WTC11 (cell line): ENCODE measurements around the gene BBS12. TPM values are rescaled to one million over a fixed set of nuclear protein-coding genes. Genes with fewer than 3 reads are reported as not detected.
A peak's percentile ranks its signal among the peaks of the same experiment; 100 is the strongest.

ENCODE experiments used
- ATAC-seq: fragments of 200-7000 bp; cut with Tn5 transposase; 2 replicates; pipeline ENCODE4 v1.10.0; 2021; ENCODE audit warnings: mild to moderate bottlenecking, moderate library complexity
- CTCF ChIA-PET: fragments of 300-600 bp; sonication (Branson Sonifier 250); formaldehyde crosslinking; loops from one replicate; lab custom pipeline; 2021; ENCODE audit warnings: antibody characterized with exemption; lab: Charles Lee
- POLR2A ChIA-PET: fragments of 350-600 bp; sonication (Branson Sonifier 250); formaldehyde crosslinking; loops from one replicate; lab custom pipeline; 2021; ENCODE audit warnings: antibody characterized with exemption; lab: Charles Lee
- DNase-seq: peaks from one replicate; pipeline ENCODE4 v3.0.0; 2021; ENCODE audit warnings: low spot score
- H3K27ac Mint-ChIP-seq: 2 replicates; pipeline ENCODE4 v1.8.0; 2021; ENCODE audit warnings: mixed read lengths
- H3K27me3 Mint-ChIP-seq: 2 replicates; pipeline ENCODE4 v1.8.0; 2021; ENCODE audit warnings: low read depth, mild to moderate bottlenecking, moderate library complexity, mixed read lengths
- H3K36me3 Mint-ChIP-seq: 2 replicates; pipeline ENCODE4 v1.8.0; 2021; ENCODE audit warnings: mixed read lengths
- H3K4me1 Mint-ChIP-seq: 2 replicates; pipeline ENCODE4 v1.8.0; 2022; ENCODE audit warnings: mixed read lengths
- H3K4me3 Mint-ChIP-seq: 2 replicates; pipeline ENCODE4 v1.8.0; 2021; ENCODE audit warnings: mild to moderate bottlenecking, moderate library complexity, mixed read lengths
- H3K9me3 Mint-ChIP-seq: 2 replicates; pipeline ENCODE4 v1.8.0; 2021; ENCODE audit warnings: mixed read lengths
- ATF1 ChIP-seq: sonication (generic); formaldehyde crosslinking; IDR thresholded peaks from 2 replicates; pipeline ENCODE4 v1.8.1; 2023; ENCODE audit warnings: mild to moderate bottlenecking, moderate library complexity, missing genetic modification reagents
- CBFB ChIP-seq: sonication (generic); formaldehyde crosslinking; IDR thresholded peaks from 2 replicates; pipeline ENCODE4 v1.8.1; 2022; ENCODE audit warnings: mild to moderate bottlenecking, low read depth, missing genetic modification reagents
- CREB1 ChIP-seq: sonication (generic); formaldehyde crosslinking; IDR thresholded peaks from 2 replicates; pipeline ENCODE4 v1.8.0; 2023; ENCODE audit warnings: mild to moderate bottlenecking, missing genetic modification reagents
- GABPB1 ChIP-seq: sonication (generic); formaldehyde crosslinking; IDR thresholded peaks from 2 replicates; pipeline ENCODE4 v1.8.1; 2023; ENCODE audit warnings: mild to moderate bottlenecking, missing genetic modification reagents
- GRHL2 ChIP-seq: fragments of 250-450 bp; sonication (Bioruptor Pico); IDR thresholded peaks from 2 replicates; pipeline ENCODE4 v1.8.0; 2022; ENCODE audit warnings: mild to moderate bottlenecking, moderate library complexity; ENCODE audit not compliant: insufficient replicate concordance, severe bottlenecking
- GTF2I ChIP-seq: fragments of 250-450 bp; sonication (Bioruptor Pico); conservative IDR thresholded peaks from 2 replicates; pipeline ENCODE4 v1.4.0; 2021; ENCODE audit warnings: mild to moderate bottlenecking
- JAZF1 ChIP-seq: fragments of 250-450 bp; sonication (Bioruptor Pico); IDR thresholded peaks from 2 replicates; pipeline ENCODE4 v1.9.0; 2021; ENCODE audit warnings: moderate library complexity, mild to moderate bottlenecking, inconsistent platforms
- MYBL2 ChIP-seq: sonication (generic); formaldehyde crosslinking; IDR thresholded peaks from 2 replicates; pipeline ENCODE4 v1.8.1; 2023; ENCODE audit warnings: mild to moderate bottlenecking, moderate library complexity, missing genetic modification reagents
- NR2C2 ChIP-seq: sonication (generic); formaldehyde crosslinking; IDR thresholded peaks from 2 replicates; pipeline ENCODE4 v1.8.0; 2022; ENCODE audit warnings: mild to moderate bottlenecking, missing genetic modification reagents
- RORB ChIP-seq: fragments of 250-450 bp; sonication (Bioruptor Pico); IDR thresholded peaks from 2 replicates; pipeline ENCODE4 v1.9.0; 2021; ENCODE audit warnings: mild to moderate bottlenecking
- SMAD3 ChIP-seq: sonication (generic); formaldehyde crosslinking; IDR thresholded peaks from 2 replicates; pipeline ENCODE4 v1.8.0; 2022; ENCODE audit warnings: missing genetic modification reagents, mild to moderate bottlenecking, borderline replicate concordance
- TCF7 ChIP-seq: sonication (generic); formaldehyde crosslinking; IDR thresholded peaks from 2 replicates; pipeline ENCODE4 v1.8.0; 2022; ENCODE audit warnings: mild to moderate bottlenecking, low read depth, missing genetic modification reagents, moderate library complexity
- ZNF121 ChIP-seq: sonication (generic); formaldehyde crosslinking; IDR thresholded peaks from 2 replicates; pipeline ENCODE4 v1.8.0; 2023; ENCODE audit warnings: missing genetic modification reagents
- total RNA-seq: library from RNA; stranded (reverse); gene quantifications from 3 replicates; pipeline ENCODE4 v1.2.3, GENCODE V29; 2021
- TF ChIP-seq, protein P1 (sequence below): sonication (generic); formaldehyde crosslinking; IDR thresholded peaks from 2 replicates; pipeline ENCODE4 v1.8.1; 2022; ENCODE audit warnings: low read depth, missing genetic modification reagents, borderline replicate concordance
- TF ChIP-seq, protein P2 (sequence below): sonication (generic); formaldehyde crosslinking; IDR thresholded peaks from 2 replicates; pipeline ENCODE4 v1.8.1; 2023; ENCODE audit warnings: mild to moderate bottlenecking, missing genetic modification reagents, moderate library complexity
- TF ChIP-seq, protein P3 (sequence below): fragments of 250-450 bp; sonication (Bioruptor Pico); conservative IDR thresholded peaks from 2 replicates; pipeline ENCODE4 v1.9.0; 2021; ENCODE audit warnings: mild to moderate bottlenecking
- TF ChIP-seq, protein P4 (sequence below): fragments of 250-450 bp; sonication (Bioruptor Pico); IDR thresholded peaks from 2 replicates; pipeline ENCODE4 v1.9.0; 2021; ENCODE audit warnings: mild to moderate bottlenecking, borderline replicate concordance
- TF ChIP-seq, protein P5 (sequence below): sonication (generic); formaldehyde crosslinking; IDR thresholded peaks from 2 replicates; pipeline ENCODE4 v1.8.1; 2023; ENCODE audit warnings: mild to moderate bottlenecking, moderate library complexity, missing genetic modification reagents

Gene BBS12
- total RNA-seq, 1 experiment from 2014 or later, result 2.7 TPM

- TF ChIP-seq, protein P1, sequence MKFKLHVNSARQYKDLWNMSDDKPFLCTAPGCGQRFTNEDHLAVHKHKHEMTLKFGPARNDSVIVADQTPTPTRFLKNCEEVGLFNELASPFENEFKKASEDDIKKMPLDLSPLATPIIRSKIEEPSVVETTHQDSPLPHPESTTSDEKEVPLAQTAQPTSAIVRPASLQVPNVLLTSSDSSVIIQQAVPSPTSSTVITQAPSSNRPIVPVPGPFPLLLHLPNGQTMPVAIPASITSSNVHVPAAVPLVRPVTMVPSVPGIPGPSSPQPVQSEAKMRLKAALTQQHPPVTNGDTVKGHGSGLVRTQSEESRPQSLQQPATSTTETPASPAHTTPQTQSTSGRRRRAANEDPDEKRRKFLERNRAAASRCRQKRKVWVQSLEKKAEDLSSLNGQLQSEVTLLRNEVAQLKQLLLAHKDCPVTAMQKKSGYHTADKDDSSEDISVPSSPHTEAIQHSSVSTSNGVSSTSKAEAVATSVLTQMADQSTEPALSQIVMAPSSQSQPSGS (CRISPR knock-in tag), result no peak
- TF ChIP-seq ZNF121 (CRISPR knock-in tag) (no peak), GRHL2 (no peak), JAZF1 (no peak), NR2C2 (CRISPR knock-in tag) (no peak)
Measured at GRCh38 chr4:122776916-122777315, 44.4 kb downstream of the BBS12 start (continued).

- CTCF ChIA-PET, result no interaction called here
- no peak for ATAC-seq
- H3K36me3 Mint-ChIP-seq, result peaks cover 9% of the 10 kb centered on the region
- no peak for TF ChIP-seq ATF1
- no peak for TF ChIP-seq ZNF121 (CRISPR knock-in tag)
- no peak for TF ChIP-seq SMAD3 (CRISPR knock-in tag)
- no peak for TF ChIP-seq RORB (CRISPR knock-in tag)
- TF ChIP-seq, protein P2, sequence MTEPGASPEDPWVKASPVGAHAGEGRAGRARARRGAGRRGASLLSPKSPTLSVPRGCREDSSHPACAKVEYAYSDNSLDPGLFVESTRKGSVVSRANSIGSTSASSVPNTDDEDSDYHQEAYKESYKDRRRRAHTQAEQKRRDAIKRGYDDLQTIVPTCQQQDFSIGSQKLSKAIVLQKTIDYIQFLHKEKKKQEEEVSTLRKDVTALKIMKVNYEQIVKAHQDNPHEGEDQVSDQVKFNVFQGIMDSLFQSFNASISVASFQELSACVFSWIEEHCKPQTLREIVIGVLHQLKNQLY (CRISPR knock-in tag), result no peak
- TF ChIP-seq, protein P3, sequence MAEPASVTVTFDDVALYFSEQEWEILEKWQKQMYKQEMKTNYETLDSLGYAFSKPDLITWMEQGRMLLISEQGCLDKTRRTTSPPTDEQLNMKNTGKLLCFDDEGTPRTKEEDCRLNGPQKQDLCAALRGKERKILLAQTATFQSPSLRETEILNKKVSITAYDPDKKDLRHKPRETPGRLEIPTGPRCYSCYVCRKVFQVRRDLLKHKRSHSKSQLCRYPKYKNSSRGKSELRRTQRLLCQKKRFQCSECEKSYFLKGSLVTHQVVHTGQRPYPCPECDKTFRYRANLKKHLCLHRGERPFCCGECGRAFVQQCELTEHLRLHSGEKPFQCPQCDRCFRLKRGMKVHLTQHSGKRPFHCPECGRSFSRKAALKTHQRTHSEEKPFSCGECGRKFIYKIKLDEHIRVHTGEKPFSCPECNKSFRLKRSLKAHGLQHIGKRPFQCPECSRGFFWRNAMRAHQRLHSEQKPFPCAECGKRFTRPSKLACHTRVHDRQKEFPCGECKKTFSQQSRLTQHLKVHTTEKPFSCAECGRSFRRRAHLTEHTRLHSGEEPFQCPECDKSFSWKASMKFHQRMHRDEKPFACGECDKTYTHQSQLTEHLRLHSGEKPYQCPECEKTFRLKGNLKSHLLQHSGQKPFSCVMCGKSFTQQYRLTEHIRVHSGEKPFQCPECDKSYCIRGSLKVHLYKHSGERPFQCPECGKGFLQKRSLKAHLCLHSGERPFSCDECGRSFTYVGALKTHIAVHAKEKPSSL, result no peak
- TF ChIP-seq MYBL2 (CRISPR knock-in tag), result no peak
- no peak for TF ChIP-seq GTF2I (CRISPR knock-in tag)
- TF ChIP-seq CREB1 (CRISPR knock-in tag), result no peak
- TF ChIP-seq, protein P4, sequence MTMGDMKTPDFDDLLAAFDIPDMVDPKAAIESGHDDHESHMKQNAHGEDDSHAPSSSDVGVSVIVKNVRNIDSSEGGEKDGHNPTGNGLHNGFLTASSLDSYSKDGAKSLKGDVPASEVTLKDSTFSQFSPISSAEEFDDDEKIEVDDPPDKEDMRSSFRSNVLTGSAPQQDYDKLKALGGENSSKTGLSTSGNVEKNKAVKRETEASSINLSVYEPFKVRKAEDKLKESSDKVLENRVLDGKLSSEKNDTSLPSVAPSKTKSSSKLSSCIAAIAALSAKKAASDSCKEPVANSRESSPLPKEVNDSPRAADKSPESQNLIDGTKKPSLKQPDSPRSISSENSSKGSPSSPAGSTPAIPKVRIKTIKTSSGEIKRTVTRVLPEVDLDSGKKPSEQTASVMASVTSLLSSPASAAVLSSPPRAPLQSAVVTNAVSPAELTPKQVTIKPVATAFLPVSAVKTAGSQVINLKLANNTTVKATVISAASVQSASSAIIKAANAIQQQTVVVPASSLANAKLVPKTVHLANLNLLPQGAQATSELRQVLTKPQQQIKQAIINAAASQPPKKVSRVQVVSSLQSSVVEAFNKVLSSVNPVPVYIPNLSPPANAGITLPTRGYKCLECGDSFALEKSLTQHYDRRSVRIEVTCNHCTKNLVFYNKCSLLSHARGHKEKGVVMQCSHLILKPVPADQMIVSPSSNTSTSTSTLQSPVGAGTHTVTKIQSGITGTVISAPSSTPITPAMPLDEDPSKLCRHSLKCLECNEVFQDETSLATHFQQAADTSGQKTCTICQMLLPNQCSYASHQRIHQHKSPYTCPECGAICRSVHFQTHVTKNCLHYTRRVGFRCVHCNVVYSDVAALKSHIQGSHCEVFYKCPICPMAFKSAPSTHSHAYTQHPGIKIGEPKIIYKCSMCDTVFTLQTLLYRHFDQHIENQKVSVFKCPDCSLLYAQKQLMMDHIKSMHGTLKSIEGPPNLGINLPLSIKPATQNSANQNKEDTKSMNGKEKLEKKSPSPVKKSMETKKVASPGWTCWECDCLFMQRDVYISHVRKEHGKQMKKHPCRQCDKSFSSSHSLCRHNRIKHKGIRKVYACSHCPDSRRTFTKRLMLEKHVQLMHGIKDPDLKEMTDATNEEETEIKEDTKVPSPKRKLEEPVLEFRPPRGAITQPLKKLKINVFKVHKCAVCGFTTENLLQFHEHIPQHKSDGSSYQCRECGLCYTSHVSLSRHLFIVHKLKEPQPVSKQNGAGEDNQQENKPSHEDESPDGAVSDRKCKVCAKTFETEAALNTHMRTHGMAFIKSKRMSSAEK, result no peak
- TF ChIP-seq GABPB1 (CRISPR knock-in tag), result no peak
- peaks cover 7% of the 10 kb centered on the region for H3K9me3 Mint-ChIP-seq
- no peak overlapping the region for H3K4me3 Mint-ChIP-seq
- peaks cover 49% of the 10 kb centered on the region for H3K4me1 Mint-ChIP-seq
- H3K27ac Mint-ChIP-seq, result no peak overlapping the region
- H3K27me3 Mint-ChIP-seq, result no peaks in the 10 kb centered on the region
- POLR2A ChIA-PET, result no interaction called here
- DNase-seq, result no peak
Measured at GRCh38 chr4:122777846-122778673, 45.6 kb downstream of the BBS12 start.

- Mint-ChIP-seq H3K27me3 (no peaks in the 10 kb centered on the region), H3K9me3 (peaks cover 17% of the 10 kb centered on the region), H3K4me3 (no peak overlapping the region), H3K36me3 (peaks cover 12% of the 10 kb centered on the region), H3K4me1 (peaks cover 70% of the 10 kb centered on the region), H3K27ac (peak overlapping the region; percentile 100)
- no peak for DNase-seq
- CTCF ChIA-PET, result interaction anchor here (0.8 kb wide), 1 partner anchor 24 kb away, joined by 4 read pairs; no protein-coding TSS in a partner anchor
- POLR2A ChIA-PET, result interaction anchor here (0.8 kb wide), 1 partner anchor 15 kb away, joined by 3 read pairs; no protein-coding TSS in a partner anchor
- no peak for ATAC-seq
- TF ChIP-seq, protein P3, result no peak
- no peak for TF ChIP-seq CBFB
- TF ChIP-seq, protein P5, sequence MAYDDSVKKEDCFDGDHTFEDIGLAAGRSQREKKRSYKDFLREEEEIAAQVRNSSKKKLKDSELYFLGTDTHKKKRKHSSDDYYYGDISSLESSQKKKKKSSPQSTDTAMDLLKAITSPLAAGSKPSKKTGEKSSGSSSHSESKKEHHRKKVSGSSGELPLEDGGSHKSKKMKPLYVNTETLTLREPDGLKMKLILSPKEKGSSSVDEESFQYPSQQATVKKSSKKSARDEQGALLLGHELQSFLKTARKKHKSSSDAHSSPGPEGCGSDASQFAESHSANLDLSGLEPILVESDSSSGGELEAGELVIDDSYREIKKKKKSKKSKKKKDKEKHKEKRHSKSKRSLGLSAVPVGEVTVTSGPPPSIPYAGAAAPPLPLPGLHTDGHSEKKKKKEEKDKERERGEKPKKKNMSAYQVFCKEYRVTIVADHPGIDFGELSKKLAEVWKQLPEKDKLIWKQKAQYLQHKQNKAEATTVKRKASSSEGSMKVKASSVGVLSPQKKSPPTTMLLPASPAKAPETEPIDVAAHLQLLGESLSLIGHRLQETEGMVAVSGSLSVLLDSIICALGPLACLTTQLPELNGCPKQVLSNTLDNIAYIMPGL (CRISPR knock-in tag), result no peak
- TF ChIP-seq CREB1 (CRISPR knock-in tag), result no peak
- TF ChIP-seq TCF7 (CRISPR knock-in tag), result no peak
Measured at GRCh38 chr4:122781486-122781885, 49.0 kb downstream of the BBS12 start.
